ENCODE data around the gene DUSP22.

Gene DUSP22

DNA sequence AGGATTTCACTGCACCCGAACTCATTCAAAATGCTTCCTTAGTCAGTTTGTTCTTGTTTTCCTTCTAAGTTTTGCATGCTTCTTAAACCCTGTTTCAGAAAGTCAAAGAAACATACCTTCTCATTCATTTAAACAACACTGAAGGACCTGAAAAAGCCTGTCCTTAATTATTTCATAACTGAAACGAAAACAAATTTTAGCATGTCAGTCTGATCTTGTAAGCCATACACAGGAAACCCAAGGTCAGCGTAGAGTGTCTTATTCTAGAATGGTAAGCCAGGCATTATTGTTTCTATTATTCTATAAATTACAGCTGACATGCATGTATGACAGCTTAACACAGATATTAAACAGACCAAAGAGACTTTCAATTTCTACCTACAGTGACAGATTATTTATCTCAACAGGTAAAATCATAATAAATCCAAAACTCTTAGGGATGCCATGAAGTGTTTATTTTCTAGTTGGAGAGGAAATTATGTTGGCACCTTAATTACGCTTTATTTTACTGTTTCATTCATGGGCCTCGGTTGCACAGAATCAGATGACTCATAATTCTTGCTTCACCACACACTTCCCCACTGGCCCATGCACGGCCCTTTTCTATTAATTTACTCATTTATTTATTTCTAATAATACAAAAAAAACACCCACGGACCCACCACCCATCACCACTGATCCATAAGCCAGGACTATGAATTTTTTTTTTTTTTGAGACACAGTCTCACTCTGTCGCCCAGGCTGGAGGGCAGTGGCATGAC lies 39.3 kb upstream of the DUSP22 start:
- Histone ChIP-seq H3K4me1 (no peaks in the 10 kb centered on the region), H3K36me3 (no peaks in the 10 kb centered on the region), H3K27ac (no peak overlapping the region), H3K4me3 (no peak overlapping the region), H3K27me3 (peaks cover 0 to 2% of the 10 kb centered on the region in 2 donors), H3K9me3 (no peaks in the 10 kb centered on the region)
- intact Hi-C loops (cut with DNase I; ENCODE audit: low total_unique reads), result no loop called here
- TF ChIP-seq, protein P1, sequence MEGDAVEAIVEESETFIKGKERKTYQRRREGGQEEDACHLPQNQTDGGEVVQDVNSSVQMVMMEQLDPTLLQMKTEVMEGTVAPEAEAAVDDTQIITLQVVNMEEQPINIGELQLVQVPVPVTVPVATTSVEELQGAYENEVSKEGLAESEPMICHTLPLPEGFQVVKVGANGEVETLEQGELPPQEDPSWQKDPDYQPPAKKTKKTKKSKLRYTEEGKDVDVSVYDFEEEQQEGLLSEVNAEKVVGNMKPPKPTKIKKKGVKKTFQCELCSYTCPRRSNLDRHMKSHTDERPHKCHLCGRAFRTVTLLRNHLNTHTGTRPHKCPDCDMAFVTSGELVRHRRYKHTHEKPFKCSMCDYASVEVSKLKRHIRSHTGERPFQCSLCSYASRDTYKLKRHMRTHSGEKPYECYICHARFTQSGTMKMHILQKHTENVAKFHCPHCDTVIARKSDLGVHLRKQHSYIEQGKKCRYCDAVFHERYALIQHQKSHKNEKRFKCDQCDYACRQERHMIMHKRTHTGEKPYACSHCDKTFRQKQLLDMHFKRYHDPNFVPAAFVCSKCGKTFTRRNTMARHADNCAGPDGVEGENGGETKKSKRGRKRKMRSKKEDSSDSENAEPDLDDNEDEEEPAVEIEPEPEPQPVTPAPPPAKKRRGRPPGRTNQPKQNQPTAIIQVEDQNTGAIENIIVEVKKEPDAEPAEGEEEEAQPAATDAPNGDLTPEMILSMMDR (IDR thresholded peaks at IDR 0.05), result no peak
- DNase-seq, result no peak

- Histone ChIP-seq H3K9me3 (no peaks in the 10 kb centered on the region), H3K4me1 (no peaks in the 10 kb centered on the region), H3K27ac (no peak overlapping the region), H3K27me3 (peaks cover 0 to 2% of the 10 kb centered on the region in 2 donors), H3K36me3 (no peaks in the 10 kb centered on the region), H3K4me3 (no peak overlapping the region)
- TF ChIP-seq, protein P1 (IDR thresholded peaks at IDR 0.05), result no peak
- intact Hi-C loops (cut with DNase I; ENCODE audit: low total_unique reads), result no loop called here
- DNase-seq, result no peak
Measured at GRCh38 chr6:254016-254415, 38.3 kb upstream of the DUSP22 start.

- Histone ChIP-seq H3K4me3 (no peak overlapping the region), H3K27me3 (peaks cover 0 to 2% of the 10 kb centered on the region in 2 donors), H3K4me1 (no peaks in the 10 kb centered on the region), H3K9me3 (no peaks in the 10 kb centered on the region), H3K27ac (no peak overlapping the region), H3K36me3 (no peaks in the 10 kb centered on the region)
- intact Hi-C loops (cut with DNase I; ENCODE audit: low total_unique reads), result no loop called here
- no peak for DNase-seq
- TF ChIP-seq, protein P1 (IDR thresholded peaks at IDR 0.05), result no peak
Measured at GRCh38 chr6:255041-255750, 37.1 kb upstream of the DUSP22 start.

GRCh38 chr6:255751-256083 lies 36.6 kb upstream of the DUSP22 start:
- no peak overlapping the region for H3K27ac ChIP-seq
- H3K27me3 ChIP-seq, result peaks cover 0 to 2% of the 10 kb centered on the region in 2 donors
- no peaks in the 10 kb centered on the region for H3K36me3 ChIP-seq
- H3K4me3 ChIP-seq, result no peak overlapping the region
- H3K9me3 ChIP-seq, result no peaks in the 10 kb centered on the region
- TF ChIP-seq, protein P1 (IDR thresholded peaks at IDR 0.05), result no peak
- intact Hi-C loops (cut with DNase I; ENCODE audit: low total_unique reads), result no loop called here
- DNase-seq, result no peak
- no peaks in the 10 kb centered on the region for H3K4me1 ChIP-seq

GRCh38 chr6:256169-256568 lies 36.1 kb upstream of the DUSP22 start:
- TF ChIP-seq, protein P1 (IDR thresholded peaks at IDR 0.05), result no peak
- Histone ChIP-seq H3K27ac (no peak overlapping the region), H3K9me3 (no peaks in the 10 kb centered on the region), H3K4me1 (no peaks in the 10 kb centered on the region), H3K27me3 (peaks cover 0 to 2% of the 10 kb centered on the region in 2 donors), H3K36me3 (no peaks in the 10 kb centered on the region), H3K4me3 (no peak overlapping the region)
- no peak for DNase-seq
- intact Hi-C loops (cut with DNase I; ENCODE audit: low total_unique reads), result no loop called here

Data from tibial artery (tissue), 4 donors.